Measurements from ENCODE around the gene COL4A6.

Gene COL4A6

GRCh38 chrX:108415891-108416290 lies 22.3 kb downstream of the COL4A6 start:
- in situ Hi-C loops (cut with MboI; ENCODE audit: low pct_unique_long_range_greater_than_20kb, low sequenced_read_pairs, unreplicated experiment) = no loop called here
- no peak for TF ChIP-seq CTCF (IDR thresholded peaks at IDR 0.05; ENCODE audit: extremely low read depth, insufficient read depth, missing control alignments)
- DNase-seq (ENCODE audit: low spot score) = no peak

DNA sequence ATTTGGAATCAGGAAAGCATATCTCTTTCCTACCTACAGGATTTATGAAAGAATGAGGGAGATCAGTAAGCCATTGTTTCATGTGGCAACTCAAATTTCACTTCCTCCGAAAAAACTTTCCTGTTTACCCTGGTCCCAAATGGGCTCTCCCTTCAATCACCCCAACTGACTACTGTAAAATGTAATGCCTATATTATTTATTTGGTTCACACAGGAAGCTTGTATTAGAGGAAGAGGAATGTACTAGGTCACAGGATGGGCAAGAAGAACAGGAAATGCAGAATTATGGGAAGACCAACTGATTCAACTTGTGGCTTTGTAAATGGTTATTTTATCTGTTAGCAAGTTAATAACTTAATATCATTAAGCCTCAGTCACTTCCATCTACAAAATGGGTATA lies 23.1 kb downstream of the COL4A6 start:
- in situ Hi-C loops (cut with MboI; ENCODE audit: low pct_unique_long_range_greater_than_20kb, low sequenced_read_pairs, unreplicated experiment) = no loop called here
- no peak for TF ChIP-seq CTCF (IDR thresholded peaks at IDR 0.05; ENCODE audit: extremely low read depth, insufficient read depth, missing control alignments)
- no peak for DNase-seq (ENCODE audit: low spot score)

- DNase-seq (ENCODE audit: low spot score) = no peak
- no peak for TF ChIP-seq CTCF (IDR thresholded peaks at IDR 0.05; ENCODE audit: extremely low read depth, insufficient read depth, missing control alignments)
- in situ Hi-C loops (cut with MboI; ENCODE audit: low pct_unique_long_range_greater_than_20kb, low sequenced_read_pairs, unreplicated experiment) = no loop called here
Observed at GRCh38 chrX:108412783-108413182, 25.4 kb downstream of the COL4A6 start.

GRCh38 chrX:108399418-108400165 lies 38.6 kb downstream of the COL4A6 start:
- TF ChIP-seq CTCF (IDR thresholded peaks at IDR 0.05; ENCODE audit: extremely low read depth, insufficient read depth, missing control alignments) = no peak
- in situ Hi-C loops (cut with MboI; ENCODE audit: low pct_unique_long_range_greater_than_20kb, low sequenced_read_pairs, unreplicated experiment) = no loop called here
- DNase-seq (ENCODE audit: low spot score) = no peak

DNA sequence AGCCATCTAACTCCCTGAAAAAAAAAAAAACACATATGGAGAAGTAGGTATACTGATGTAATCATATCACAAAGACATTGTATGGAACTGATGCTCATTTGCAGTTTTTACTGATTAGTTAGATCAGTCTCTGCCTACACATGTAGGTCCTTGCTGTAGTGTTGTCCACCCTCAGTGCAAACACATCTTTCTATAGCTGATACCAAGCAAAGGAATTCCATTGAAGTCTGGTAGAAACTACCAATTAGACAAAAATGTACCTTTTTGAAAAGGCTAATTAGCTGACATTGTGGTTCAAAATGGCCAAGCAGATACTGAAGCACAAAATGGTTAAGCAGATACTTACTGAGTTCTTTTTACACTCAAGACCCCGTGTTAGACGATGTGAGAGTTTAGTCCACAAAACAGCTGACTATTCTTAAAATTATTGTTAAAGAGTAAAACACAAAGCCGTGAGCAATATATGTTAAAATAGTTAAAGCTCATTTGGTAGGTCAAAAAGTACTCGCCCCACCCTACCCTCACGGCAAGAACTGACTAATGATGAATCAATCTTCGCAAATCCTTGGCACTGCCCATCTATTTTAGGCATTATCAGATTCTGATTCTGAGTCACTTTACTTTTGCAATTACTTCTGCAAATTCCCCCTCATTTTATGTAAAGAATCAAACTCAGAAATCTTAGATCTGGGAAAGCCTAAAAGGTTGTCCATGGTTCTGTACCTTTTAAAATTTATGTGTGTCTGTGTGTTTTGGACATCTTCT lies 40.4 kb downstream of the COL4A6 start:
- in situ Hi-C loops (cut with MboI; ENCODE audit: low pct_unique_long_range_greater_than_20kb, low sequenced_read_pairs, unreplicated experiment) = no loop called here
- DNase-seq (ENCODE audit: low spot score) = no peak
- TF ChIP-seq CTCF (IDR thresholded peaks at IDR 0.05; ENCODE audit: extremely low read depth, insufficient read depth, missing control alignments) = no peak

GRCh38 chrX:108396986-108397385 lies 41.2 kb downstream of the COL4A6 start:
- TF ChIP-seq CTCF (IDR thresholded peaks at IDR 0.05; ENCODE audit: extremely low read depth, insufficient read depth, missing control alignments) = no peak
- DNase-seq (ENCODE audit: low spot score) = no peak
- in situ Hi-C loops (cut with MboI; ENCODE audit: low pct_unique_long_range_greater_than_20kb, low sequenced_read_pairs, unreplicated experiment) = no loop called here

All from GM13977 (cell line).